ENCODE data around the gene RAB11FIP4. TPM values are rescaled to one million over a fixed set of nuclear protein-coding genes. Genes with fewer than 3 reads are reported as not detected.

The RAB11FIP4 gene
- total RNA-seq, 2 donors from 2014 or later: 35.6 to 62.2 TPM

- Histone ChIP-seq H3K36me3 (ENCODE audit: control insufficient read depth, insufficient read depth, low read length) (no peaks in the 10 kb centered on the region), H3K27me3 (ENCODE audit: control insufficient read depth, insufficient read depth, low read length, poor library complexity, severe bottlenecking) (no peaks in the 10 kb centered on the region), H3K4me3 (ENCODE audit: low read length) (no peak overlapping the region), H3K4me1 (ENCODE audit: control insufficient read depth, insufficient read depth, low read length) (no peaks in the 10 kb centered on the region), H3K9me3 (ENCODE audit: control insufficient read depth, low read length) (no peaks in the 10 kb centered on the region), H3K9ac (ENCODE audit: extremely low read depth, low read length, poor library complexity, severe bottlenecking) (no peak overlapping the region), H3K27ac (ENCODE audit: low read depth, low read length) (no peak overlapping the region)
- Mint-ChIP-seq H3K27me3 (ENCODE audit: insufficient read depth) (no peaks in the 10 kb centered on the region), H3K4me1 (peaks cover 4% of the 10 kb centered on the region), H3K36me3 (ENCODE audit: low read depth) (peaks cover 24% of the 10 kb centered on the region), H3K27ac (peak overlapping the region; percentile 31), H3K4me3 (no peak overlapping the region), H3K9me3 (no peaks in the 10 kb centered on the region)
- 42 to 66% methylated on average over 9 to 11 of the region's 11 CpGs for WGBS, 2 experiments (ENCODE audit: insufficient coverage in 1 of 2, insufficient read length in 1 of 2)
- peak; percentile 91 for DNase-seq
- TF ChIP-seq, protein P1, sequence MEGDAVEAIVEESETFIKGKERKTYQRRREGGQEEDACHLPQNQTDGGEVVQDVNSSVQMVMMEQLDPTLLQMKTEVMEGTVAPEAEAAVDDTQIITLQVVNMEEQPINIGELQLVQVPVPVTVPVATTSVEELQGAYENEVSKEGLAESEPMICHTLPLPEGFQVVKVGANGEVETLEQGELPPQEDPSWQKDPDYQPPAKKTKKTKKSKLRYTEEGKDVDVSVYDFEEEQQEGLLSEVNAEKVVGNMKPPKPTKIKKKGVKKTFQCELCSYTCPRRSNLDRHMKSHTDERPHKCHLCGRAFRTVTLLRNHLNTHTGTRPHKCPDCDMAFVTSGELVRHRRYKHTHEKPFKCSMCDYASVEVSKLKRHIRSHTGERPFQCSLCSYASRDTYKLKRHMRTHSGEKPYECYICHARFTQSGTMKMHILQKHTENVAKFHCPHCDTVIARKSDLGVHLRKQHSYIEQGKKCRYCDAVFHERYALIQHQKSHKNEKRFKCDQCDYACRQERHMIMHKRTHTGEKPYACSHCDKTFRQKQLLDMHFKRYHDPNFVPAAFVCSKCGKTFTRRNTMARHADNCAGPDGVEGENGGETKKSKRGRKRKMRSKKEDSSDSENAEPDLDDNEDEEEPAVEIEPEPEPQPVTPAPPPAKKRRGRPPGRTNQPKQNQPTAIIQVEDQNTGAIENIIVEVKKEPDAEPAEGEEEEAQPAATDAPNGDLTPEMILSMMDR (conservative IDR thresholded peaks at IDR 0.05): peak; percentile 69
These were observed 126.0 kb downstream of the RAB11FIP4 start for GRCh38 chr17:31517524-31517923.

GRCh38 chr17:31518478-31518877 is 127.0 kb downstream of the RAB11FIP4 start:
- Mint-ChIP-seq H3K27me3 (ENCODE audit: insufficient read depth) (no peaks in the 10 kb centered on the region), H3K36me3 (ENCODE audit: low read depth) (peaks cover 29% of the 10 kb centered on the region), H3K4me3 (no peak overlapping the region), H3K27ac (no peak overlapping the region), H3K4me1 (peaks cover 2% of the 10 kb centered on the region), H3K9me3 (peaks cover 3% of the 10 kb centered on the region)
- Histone ChIP-seq H3K27me3 (ENCODE audit: control insufficient read depth, insufficient read depth, low read length, poor library complexity, severe bottlenecking) (no peaks in the 10 kb centered on the region), H3K4me3 (ENCODE audit: low read length) (no peak overlapping the region), H3K4me1 (ENCODE audit: control insufficient read depth, insufficient read depth, low read length) (no peaks in the 10 kb centered on the region), H3K9ac (ENCODE audit: extremely low read depth, low read length, poor library complexity, severe bottlenecking) (no peak overlapping the region), H3K27ac (ENCODE audit: low read depth, low read length) (no peak overlapping the region), H3K9me3 (ENCODE audit: control insufficient read depth, low read length) (peaks cover 3% of the 10 kb centered on the region), H3K36me3 (ENCODE audit: control insufficient read depth, insufficient read depth, low read length) (peaks cover under 1% of the 10 kb centered on the region)
- 93 to 95% methylated on average over 3 to 4 of the region's 4 CpGs for WGBS, 2 experiments (ENCODE audit: insufficient coverage in 1 of 2, insufficient read length in 1 of 2)
- DNase-seq: no peak
- TF ChIP-seq, protein P1 (conservative IDR thresholded peaks at IDR 0.05): no peak

DNA sequence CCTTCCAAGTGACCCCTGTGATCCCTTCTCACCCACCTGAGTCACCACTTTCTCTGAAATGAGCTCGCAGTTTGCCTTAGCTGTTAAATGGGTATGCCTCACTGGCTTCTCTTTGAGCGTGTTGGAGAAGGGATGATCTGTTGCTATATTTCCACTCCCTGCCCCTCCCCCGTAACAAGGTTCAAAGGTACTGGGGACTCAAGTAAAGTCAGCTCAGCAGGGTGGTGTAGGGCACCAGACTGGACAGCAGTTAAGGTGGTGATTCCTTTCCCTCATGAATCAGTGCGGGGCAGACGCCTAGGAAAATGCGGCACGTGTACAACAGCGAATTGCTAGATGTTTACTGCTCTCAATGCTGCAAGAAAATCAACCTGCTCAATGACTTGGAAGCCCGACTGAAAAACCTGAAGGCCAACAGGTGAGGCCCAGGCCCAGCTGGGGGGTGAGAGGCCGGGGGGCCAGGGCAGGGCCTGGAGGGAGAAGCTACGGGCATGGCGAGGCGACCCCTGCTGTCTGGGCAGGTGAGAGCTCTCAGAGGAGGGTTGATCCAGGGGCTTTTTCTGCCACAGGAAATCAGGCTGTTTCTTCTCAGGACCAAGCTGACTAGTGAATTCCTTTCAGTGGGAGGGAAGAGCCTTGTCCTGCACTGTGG is 130.3 kb downstream of the RAB11FIP4 start:
- no peak overlapping the region for H3K27ac Mint-ChIP-seq
- 94 to 95% methylated on average over 8 to 13 of the region's 13 CpGs for WGBS, 2 experiments (ENCODE audit: insufficient coverage in 1 of 2, insufficient read length in 1 of 2)

More for the DNA sequence above, 130.3 kb downstream of the RAB11FIP4 start:
- peaks cover 10% of the 10 kb centered on the region for H3K36me3 ChIP-seq (ENCODE audit: control insufficient read depth, insufficient read depth, low read length)
- H3K9me3 Mint-ChIP-seq: peaks cover 10% of the 10 kb centered on the region
- H3K9ac ChIP-seq (ENCODE audit: extremely low read depth, low read length, poor library complexity, severe bottlenecking): no peak overlapping the region
- peaks cover 45% of the 10 kb centered on the region for H3K36me3 Mint-ChIP-seq (ENCODE audit: low read depth)
- TF ChIP-seq, protein P1 (conservative IDR thresholded peaks at IDR 0.05): no peak
- H3K4me3 ChIP-seq (ENCODE audit: low read length): no peak overlapping the region
- H3K27me3 ChIP-seq (ENCODE audit: control insufficient read depth, insufficient read depth, low read length, poor library complexity, severe bottlenecking): no peaks in the 10 kb centered on the region
- H3K4me1 ChIP-seq (ENCODE audit: control insufficient read depth, insufficient read depth, low read length): no peaks in the 10 kb centered on the region
- no peaks in the 10 kb centered on the region for H3K27me3 Mint-ChIP-seq (ENCODE audit: insufficient read depth)
- H3K27ac ChIP-seq (ENCODE audit: low read depth, low read length): no peak overlapping the region
- peaks cover 5% of the 10 kb centered on the region for H3K9me3 ChIP-seq (ENCODE audit: control insufficient read depth, low read length)
- no peaks in the 10 kb centered on the region for H3K4me1 Mint-ChIP-seq
- H3K4me3 Mint-ChIP-seq: no peak overlapping the region
- DNase-seq: no peak

Measured in endodermal cell (in vitro differentiated cells).